HEK293T (cell line): ENCODE measurements around the gene KRT79.

Source experiments
- CTCF ChIA-PET: fragments of 350-600 bp; formaldehyde crosslinking; extraction: SDS; loops from one replicate; lab custom pipeline; 2021; ENCODE audit warnings: antibody characterized with exemption, inconsistent platforms; lab: Yijun Ruan, JAX
- POLR2A ChIA-PET: fragments of 350-600 bp; formaldehyde crosslinking; extraction: SDS; loops from one replicate; lab custom pipeline; 2020; ENCODE audit warnings: antibody characterized with exemption, inconsistent platforms; lab: Yijun Ruan, JAX
- DNase-seq: peaks from one replicate; pipeline ENCODE4 v3.0.0; 2012; ENCODE audit warnings: mixed read lengths; ENCODE audit errors: extremely low spot score
- ARNT ChIP-seq: fragments of 450-650 bp; IDR thresholded peaks from 2 replicates; pipeline ENCODE4 v1.6.1; 2017; ENCODE audit warnings: mild to moderate bottlenecking
- BHLHE40 ChIP-seq: fragments of 450-650 bp; IDR thresholded peaks from 2 replicates; pipeline ENCODE4 v1.6.1; 2016; ENCODE audit warnings: mild to moderate bottlenecking, moderate library complexity, borderline replicate concordance
- CTBP1 ChIP-seq: fragments of 450-650 bp; IDR thresholded peaks from 2 replicates; pipeline ENCODE4 v1.6.1; 2016; ENCODE audit warnings: borderline replicate concordance
- ELF4 ChIP-seq: fragments of 450-650 bp; IDR thresholded peaks from 2 replicates; pipeline ENCODE4 v1.6.1; 2017; ENCODE audit warnings: antibody characterized with exemption
- FOXA1 ChIP-seq: fragments of 450-650 bp; IDR thresholded peaks from 2 replicates; pipeline ENCODE4 v1.6.1; 2016; ENCODE audit warnings: mild to moderate bottlenecking
- FOXK2 ChIP-seq: fragments of 450-650 bp; IDR thresholded peaks from 2 replicates; pipeline ENCODE4 v1.6.1; 2016; ENCODE audit warnings: mild to moderate bottlenecking
- FOXM1 ChIP-seq: fragments of 450-650 bp; IDR thresholded peaks from 2 replicates; pipeline ENCODE4 v1.6.1; 2017; ENCODE audit warnings: mild to moderate bottlenecking, borderline replicate concordance
- HDGF ChIP-seq: fragments of 450-650 bp; IDR thresholded peaks from 2 replicates; pipeline ENCODE4 v1.6.1; 2017; ENCODE audit warnings: antibody characterized with exemption, borderline replicate concordance
- L3MBTL2 ChIP-seq: fragments of 450-650 bp; conservative IDR thresholded peaks from 2 replicates; pipeline ENCODE4 v1.6.1; 2016; ENCODE audit warnings: mild to moderate bottlenecking
- LEF1 ChIP-seq: fragments of 450-650 bp; IDR thresholded peaks from 2 replicates; pipeline ENCODE4 v1.6.1; 2017; ENCODE audit warnings: mild to moderate bottlenecking, borderline replicate concordance
- NFRKB ChIP-seq: fragments of 450-650 bp; IDR thresholded peaks from 2 replicates; pipeline ENCODE4 v1.6.1; 2016; ENCODE audit warnings: mild to moderate bottlenecking, moderate library complexity
- SP1 ChIP-seq: fragments of 450-650 bp; IDR thresholded peaks from 2 replicates; pipeline ENCODE4 v1.6.1; 2017
- SUZ12 ChIP-seq: fragments of 450-650 bp; IDR thresholded peaks from 2 replicates; pipeline ENCODE4 v1.6.1; 2016; ENCODE audit warnings: mild to moderate bottlenecking
- TARDBP ChIP-seq: fragments of 450-650 bp; IDR thresholded peaks from 2 replicates; pipeline ENCODE4 v1.6.1; 2016
- ZNF384 ChIP-seq: fragments of 450-650 bp; IDR thresholded peaks from 2 replicates; pipeline ENCODE4 v1.6.1; 2016
- TF ChIP-seq, protein P1 (sequence below): fragments of 450-650 bp; IDR thresholded peaks from 2 replicates; pipeline ENCODE4 v1.6.1; 2016

KRT79 gene

DNA sequence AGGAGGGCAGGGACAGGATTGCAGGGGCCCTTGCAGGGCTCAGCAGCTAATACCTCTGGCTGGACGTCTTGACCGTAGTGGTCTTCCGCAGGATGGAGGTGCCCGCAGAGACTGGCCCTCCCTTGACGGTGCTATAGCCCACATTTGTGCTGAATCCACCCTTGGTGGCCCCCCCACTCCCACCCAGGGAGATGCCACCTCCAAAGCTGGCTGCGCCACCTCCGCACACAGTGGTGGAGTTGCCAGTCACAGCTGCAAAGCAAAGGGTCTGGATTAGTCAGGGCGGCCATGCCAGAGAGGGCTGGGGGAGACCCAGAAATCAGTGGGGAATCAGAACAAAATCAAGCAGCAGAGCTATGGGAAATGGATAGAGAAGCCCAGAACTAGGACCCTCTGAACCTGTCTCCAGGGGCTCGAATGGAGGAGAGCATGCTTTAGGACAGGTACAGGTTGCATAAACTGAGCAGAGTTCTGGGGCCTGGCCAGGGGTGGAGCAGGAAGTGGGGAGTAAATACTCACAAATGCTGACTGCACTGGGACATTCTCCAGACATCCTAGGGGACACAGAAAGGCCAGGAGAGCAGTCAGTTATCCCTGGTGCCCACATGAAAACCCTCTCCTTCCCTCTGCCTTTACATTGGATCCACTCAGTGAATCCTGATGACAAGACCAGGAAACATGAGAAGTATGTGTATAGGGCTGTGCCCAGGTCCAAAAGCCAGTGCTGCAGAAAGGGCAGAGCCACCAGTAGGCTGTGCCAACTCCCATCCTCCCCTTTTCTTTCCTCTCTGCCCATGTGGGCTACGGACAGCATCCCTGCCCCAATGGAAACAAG is 12.1 kb downstream of the KRT79 start:
- TF ChIP-seq TARDBP (no peak), NFRKB (no peak), ARNT (no peak), L3MBTL2 (no peak), FOXM1 (no peak), ELF4 (no peak), HDGF (no peak), CTBP1 (no peak), SUZ12 (no peak), SP1 (no peak), BHLHE40 (no peak), FOXK2 (no peak), LEF1 (no peak), ZNF384 (no peak), FOXA1 (no peak)
- TF ChIP-seq, protein P1, sequence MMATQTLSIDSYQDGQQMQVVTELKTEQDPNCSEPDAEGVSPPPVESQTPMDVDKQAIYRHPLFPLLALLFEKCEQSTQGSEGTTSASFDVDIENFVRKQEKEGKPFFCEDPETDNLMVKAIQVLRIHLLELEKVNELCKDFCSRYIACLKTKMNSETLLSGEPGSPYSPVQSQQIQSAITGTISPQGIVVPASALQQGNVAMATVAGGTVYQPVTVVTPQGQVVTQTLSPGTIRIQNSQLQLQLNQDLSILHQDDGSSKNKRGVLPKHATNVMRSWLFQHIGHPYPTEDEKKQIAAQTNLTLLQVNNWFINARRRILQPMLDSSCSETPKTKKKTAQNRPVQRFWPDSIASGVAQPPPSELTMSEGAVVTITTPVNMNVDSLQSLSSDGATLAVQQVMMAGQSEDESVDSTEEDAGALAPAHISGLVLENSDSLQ, result no peak
- CTCF ChIA-PET, result interaction anchor here (0.6 kb wide), 1 partner anchor 33 kb away, joined by 3 read pairs; no protein-coding TSS in a partner anchor
- POLR2A ChIA-PET, result no interaction called here
- no peak for DNase-seq

DNA sequence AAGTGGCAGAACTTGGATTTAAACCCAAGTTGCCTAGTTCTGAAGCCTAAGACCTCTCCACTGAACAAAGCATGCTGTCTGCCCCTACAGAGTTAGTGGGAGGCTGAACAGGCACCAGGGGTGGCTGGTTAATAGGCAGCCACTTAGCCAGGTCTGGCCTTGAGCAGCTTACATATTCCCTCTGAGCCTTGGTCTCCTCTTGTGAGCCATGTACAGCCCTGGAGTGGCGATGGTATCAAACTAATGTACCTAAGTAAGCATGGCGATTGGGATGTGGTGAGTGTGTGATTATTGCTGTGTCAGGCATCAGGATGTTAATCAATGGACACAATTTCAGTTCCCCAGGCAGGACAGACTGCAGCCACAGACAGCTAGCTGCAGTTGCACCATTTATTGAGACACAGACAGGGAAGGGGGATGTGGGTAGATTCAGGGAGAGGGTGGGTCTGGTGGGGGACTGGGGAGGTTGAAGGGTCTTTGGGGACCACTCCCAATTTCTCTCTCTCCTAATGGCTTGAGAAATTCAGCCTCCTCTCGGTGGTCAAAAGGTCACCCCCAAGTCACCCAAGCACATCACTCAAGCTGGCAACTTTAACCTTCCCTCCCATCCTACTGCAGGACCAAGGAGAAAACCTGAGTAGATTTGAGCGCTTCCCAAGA is 12.9 kb downstream of the KRT79 start:
- ChIA-PET CTCF (no interaction called here), POLR2A (no interaction called here)

DNA sequence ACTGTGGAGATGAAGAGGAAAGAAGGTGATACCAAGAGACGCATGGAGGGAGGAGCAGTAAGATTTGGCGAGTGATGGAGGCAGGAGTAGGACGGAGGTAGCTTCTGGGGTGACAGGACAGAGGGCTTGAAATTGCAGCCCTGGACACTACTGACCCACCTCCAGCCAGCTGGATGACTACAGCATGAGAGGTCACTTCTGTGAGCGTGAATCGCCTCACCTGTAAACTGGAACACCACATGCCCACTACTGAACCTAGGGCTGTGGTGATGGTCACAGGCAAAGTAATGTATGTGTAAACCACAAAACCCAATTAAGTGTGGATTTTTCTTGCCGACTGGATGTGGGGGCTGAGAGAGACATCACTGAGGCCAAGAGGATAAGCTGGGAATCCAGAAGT is 13.6 kb downstream of the KRT79 start:
- no peak for DNase-seq
- no peak for TF ChIP-seq ARNT
- no peak for TF ChIP-seq FOXA1
- TF ChIP-seq L3MBTL2, result no peak
- no peak for TF ChIP-seq FOXM1
- TF ChIP-seq NFRKB, result no peak
- no peak for TF ChIP-seq SUZ12
- TF ChIP-seq SP1, result no peak
- no peak for TF ChIP-seq ELF4
- TF ChIP-seq ZNF384, result no peak
- TF ChIP-seq BHLHE40, result no peak
- no peak for TF ChIP-seq TARDBP
- TF ChIP-seq LEF1, result no peak
- no peak for TF ChIP-seq FOXK2
- TF ChIP-seq, protein P1, result no peak
- TF ChIP-seq HDGF, result no peak
- no peak for TF ChIP-seq CTBP1
- CTCF ChIA-PET, result no interaction called here
- POLR2A ChIA-PET, result no interaction called here

More for the DNA sequence above, 12.9 kb downstream of the KRT79 start:
- no peak for TF ChIP-seq SP1
- TF ChIP-seq ZNF384, result no peak
- TF ChIP-seq, protein P1, result no peak
- TF ChIP-seq BHLHE40, result no peak
- TF ChIP-seq CTBP1, result no peak
- TF ChIP-seq ARNT, result no peak
- no peak for TF ChIP-seq FOXA1
- TF ChIP-seq L3MBTL2, result no peak
- no peak for TF ChIP-seq TARDBP
- no peak for TF ChIP-seq LEF1
- TF ChIP-seq FOXM1, result no peak
- no peak for TF ChIP-seq HDGF
- TF ChIP-seq ELF4, result no peak
- no peak for TF ChIP-seq FOXK2
- TF ChIP-seq NFRKB, result no peak
- no peak for TF ChIP-seq SUZ12
- no peak for DNase-seq

DNA sequence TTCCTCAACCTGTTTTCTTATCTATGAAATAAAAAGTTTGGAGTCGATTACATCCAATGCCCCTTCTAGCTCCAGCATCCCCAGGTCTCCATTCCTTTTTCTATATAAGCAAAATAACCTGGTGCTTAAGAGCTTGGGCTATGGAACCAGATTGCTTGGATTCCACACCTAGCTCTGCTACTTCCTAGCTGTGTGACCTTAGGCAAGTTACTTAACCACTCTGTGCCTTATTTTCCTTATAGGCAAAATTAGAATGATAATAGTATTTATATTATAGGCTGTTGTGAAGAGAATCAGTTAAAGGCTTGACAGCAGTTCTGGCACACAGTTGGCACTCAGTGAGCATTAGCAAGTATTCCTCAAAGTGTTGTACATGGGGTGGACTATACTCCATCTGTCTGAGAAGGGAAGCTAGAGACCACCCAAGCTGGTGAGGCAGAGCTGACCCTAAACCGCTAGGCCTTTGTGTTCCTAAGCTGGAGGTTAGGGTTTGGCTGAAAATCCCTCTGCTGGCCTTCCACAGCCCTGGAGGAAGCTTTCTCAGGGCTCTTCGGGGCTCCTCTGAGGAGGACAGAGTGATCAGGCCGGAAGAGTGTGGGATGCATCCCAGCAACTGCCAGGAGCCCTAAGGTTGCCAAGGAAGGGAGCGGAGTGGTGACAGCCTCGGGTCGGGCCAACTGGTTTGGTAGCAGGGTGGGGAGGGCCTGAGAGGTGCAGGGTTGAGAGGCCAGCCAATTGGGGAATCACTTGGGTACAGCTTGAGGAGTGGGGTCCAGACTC is 14.2 kb downstream of the KRT79 start:
- CTCF ChIA-PET, result no interaction called here
- TF ChIP-seq ARNT (no peak), NFRKB (no peak), L3MBTL2 (no peak), SUZ12 (no peak), LEF1 (no peak)
- POLR2A ChIA-PET, result no interaction called here

DNA sequence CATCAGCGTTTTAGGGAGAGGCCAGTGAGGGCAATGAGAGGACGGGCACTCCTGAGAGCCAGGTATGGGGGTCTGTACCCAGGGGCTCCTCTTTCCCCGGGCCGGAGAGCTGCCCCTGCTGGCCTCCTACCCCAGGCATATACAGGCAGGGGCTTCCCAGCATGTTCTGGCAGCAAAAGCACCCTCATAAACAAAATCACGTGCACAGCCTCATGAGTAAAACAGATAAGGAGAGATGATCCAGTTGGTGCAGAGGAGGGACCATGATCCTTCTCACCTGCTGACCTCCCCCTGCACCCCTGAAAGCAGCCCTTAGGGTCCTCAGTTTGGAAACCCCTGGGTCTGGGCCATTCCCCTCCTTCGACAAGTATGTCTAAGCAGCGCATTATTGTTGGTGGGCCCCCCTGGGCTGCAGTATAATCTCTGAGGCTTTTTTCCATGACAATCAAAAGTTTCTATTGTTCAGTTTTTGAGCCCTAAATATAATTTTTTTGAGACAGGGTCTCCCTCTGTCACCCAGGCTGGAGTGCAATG is 15.2 kb downstream of the KRT79 start:
- POLR2A ChIA-PET, result no interaction called here
- no peak for DNase-seq
- no peak for TF ChIP-seq TARDBP
- no peak for TF ChIP-seq FOXM1
- no peak for TF ChIP-seq FOXK2
- no peak for TF ChIP-seq ELF4
- no peak for TF ChIP-seq LEF1
- CTCF ChIA-PET, result no interaction called here

More for the DNA sequence above, 14.2 kb downstream of the KRT79 start:
- no peak for DNase-seq
